Hematopoietic multipotent progenitor cell treated with erythropoietin and hydrocortisone succinate and interleukin-3 and kit ligand, for 8 days (in vitro differentiated cells): ENCODE data around the gene CNBP.

Experiments
- DNase-seq: peaks from one replicate; pipeline ENCODE4 v3.0.0-alpha.2; 2015

Gene CNBP

DNA sequence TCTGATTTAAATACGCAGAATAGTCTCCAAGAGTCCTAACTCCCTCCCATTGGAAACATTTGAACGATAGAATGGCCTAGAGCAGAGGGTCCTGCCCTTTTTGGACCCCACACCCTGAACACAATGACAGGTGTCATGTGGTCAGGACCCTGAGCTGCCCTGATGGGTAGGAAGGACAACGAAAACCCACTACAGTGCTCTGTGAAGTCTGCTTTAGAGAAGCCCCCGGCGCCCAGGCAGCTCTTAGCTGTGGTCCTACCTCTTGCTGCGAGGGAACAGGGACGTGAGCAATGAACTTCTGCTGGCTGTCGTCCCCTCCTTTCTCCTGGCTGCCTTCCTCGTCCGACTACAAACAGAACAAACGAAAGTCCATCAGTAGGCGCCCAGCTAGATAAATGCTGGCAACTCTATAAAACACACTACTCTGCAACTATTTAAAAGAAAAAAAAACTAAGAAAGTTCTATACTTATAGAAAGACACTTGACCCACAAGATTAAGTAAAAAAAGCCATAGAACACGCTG lies 53.3 kb downstream of the CNBP start:
- DNase-seq: no peak

DNA sequence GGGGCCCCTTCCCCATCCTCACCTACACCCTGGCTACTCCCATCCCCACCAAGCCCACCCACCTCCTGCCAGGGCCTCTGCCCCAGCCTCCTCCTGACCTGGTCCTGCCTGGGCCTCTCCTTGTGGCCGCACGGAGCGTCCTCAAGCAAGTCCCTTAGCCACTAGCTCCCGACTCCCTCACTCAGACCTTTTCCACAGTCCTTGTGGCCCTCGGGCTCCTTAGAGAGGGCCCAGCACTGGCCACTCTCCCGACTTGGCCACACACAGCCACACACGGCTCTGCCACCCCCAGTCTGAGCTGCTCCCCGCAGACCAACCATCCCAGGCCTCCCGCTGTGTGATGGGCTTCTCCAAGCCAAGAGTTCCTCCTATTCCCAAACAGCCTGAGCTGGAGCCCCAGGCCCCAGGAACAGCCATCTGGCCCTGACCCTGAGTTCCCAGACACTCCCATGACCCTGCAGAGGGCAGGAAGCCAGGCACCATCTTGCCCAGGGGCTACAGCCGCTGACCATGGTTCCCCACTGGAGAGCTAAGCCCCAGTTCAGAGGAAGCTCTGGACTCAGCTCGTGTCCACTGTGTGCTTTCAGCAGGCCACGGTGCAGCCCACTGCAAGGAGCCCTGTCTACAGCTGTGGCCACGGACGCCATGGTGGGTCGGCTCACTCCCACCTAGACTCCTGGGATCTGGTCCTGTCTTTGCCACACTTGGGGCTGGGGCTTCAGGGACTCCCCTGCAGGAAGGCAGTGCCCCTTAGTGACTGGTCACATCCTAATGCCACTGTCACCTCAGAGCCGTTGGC lies 55.1 kb downstream of the CNBP start:
- DNase-seq: no peak

DNA sequence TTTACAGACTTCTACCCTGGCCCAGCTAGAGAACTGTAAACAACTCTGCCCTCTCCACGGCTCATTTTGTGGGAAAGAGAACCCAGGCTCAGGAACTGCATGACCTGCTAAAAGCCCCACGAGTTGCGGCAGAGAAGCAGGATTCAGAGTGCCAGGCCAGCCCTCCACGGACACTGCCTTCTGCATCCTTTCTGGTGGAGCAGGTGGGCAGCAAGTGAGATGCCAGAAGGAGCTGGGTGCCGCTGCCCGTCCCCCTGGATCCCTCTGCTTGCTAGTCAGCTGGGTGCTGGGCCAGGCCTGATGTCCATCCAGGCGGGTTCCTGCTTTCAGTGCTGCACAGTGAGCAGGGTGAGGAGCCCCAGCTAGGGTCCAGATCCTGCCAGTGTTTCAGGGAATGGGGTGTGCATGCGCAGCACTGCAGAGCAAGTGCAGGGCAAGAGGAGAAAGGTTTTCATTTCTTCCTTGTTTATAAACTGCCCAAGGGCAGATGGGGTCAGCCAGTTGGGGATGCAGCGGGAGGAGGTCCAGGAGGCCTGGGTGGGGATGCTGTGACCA lies 56.9 kb downstream of the CNBP start:
- no peak for DNase-seq

DNA sequence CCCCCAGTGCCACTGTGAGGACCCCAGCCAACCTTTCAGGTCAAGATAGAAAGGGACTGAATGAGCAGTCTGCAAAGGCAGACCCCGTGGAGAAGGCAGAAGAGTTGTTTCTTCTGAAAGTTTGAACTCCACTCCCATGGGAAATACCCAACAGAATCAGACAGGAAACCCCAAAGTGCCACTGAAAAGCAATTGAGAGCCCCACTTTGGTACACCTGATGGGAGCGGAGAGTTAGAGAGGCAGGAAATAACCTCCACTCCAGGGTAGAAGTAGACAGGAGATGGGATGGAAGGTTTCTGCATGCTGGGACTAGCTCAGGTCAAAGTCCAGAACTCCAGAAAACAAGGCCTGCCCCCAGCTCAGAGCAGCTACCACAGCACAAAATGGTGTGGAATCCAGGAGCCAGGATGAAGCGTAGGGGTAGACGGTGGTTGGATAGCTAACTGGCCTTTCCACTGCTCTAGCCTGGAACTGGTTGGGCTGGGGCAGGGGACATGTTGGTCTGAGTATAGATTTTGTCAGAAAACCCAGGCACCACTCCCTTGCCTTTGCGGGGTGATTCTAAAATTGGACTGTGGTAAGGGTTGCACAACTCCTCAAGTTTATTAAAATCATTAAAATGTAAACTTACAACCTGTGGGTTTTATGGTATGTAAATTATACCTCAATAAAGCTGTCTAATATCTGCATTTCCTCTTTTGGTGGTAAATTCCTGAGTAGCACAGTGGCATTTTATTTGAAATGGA lies 60.2 kb downstream of the CNBP start:
- DNase-seq: peak; percentile 16

DNA sequence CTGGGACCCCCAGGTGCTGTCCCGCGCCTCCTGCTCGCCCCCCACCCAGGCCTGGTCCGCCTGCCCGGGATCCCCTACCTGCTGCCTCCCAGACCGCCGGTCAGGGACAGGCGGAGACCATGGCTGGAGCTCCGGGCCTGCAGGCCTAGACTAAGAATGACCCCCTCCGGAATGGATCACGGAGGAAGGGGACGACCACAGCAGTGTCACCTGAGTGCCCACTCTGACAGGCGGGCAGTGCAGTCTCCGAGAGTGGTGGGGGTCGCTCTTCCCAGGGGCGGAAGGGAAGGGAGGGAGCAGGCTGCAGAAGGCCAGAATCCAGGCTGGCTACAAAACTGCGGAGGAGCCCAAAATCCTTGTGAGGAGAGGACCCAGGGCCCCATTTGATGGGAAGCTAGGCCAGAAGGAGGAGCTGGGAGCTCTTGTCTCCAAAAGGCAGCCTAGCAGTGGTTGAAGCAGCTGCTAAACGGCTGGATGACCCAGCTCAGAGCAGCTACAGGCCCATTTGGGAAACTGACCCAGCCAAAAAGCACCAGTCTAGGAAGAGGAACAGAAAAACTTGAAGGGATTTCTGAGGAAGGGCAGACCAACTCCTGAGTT lies 61.2 kb downstream of the CNBP start:
- DNase-seq: no peak

DNA sequence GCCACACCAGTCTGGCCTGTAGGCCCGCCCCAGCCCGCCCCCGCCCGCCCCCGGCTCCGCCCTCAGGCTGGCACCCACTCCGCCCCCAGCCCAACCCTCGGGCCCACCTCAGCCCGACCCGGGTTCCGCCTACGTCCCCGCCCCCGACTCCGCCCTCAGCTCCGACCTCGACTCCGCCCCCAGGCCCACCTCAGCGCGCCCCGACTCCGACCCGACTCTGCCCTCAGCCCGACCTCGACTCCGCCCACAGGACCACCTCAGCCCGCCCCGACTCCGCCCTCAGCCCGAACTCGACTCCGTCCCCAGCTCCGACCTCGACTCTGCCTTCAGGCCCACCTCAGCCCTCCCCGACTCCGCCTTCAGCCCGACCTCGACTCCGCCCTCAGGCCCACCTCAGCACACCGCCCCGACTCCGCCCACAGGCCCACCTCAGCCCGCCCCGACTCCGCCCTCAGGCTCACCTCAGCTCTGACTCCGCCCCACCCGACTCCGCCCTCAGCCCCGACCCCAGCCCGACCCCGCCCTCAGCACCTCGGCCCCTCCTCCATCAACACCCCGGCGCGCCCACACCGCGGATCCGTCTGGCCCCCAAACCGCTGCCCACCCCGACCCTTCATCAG lies 61.8 kb downstream of the CNBP start, which contains the start of gene RAB43:
Gene RAB43 (minus strand): TSS at position 13 of the 620 bp plus-strand sequence. CDS start 315 bp downstream, outside the sequence.
- DNase-seq: peak; percentile 62

DNA sequence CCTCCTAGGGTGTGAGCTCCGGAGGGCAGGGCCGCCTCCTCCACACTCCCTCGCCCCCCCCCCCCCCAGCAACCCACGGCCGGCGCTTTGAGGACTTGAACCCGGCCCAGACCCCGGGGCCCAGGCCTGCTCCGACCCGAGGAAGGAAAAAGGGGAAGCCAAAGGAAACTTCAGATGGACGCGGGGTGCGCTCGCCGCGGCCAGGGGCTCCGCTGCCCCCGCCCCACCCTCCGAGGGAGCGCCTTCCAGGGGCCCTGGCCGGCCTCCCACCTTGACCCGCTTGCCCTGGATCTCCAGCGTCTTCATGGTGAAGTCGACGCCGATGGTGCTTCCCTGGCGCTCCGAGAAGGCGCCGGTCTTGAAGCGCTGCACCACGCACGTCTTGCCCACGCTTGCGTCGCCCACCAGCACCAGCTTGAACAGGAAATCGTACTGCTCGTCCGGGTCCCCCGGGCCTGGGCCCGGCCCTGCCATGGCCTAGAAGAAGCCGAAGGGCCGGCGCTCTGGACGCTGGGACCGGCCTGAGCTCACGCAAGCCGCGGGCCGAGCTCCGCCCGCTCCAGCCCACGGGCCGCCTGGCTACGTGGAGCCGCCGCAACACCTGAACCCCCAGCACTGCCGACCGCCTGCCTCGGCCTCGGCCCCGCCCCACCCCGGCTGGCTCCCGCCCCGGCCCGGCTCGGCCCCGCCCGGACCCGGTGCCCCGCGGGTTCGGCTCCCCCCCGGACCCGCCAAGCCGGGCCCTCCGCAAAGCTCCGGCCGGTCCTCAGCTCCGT lies 62.5 kb downstream of the CNBP start:
- peak; percentile 27 for DNase-seq

DNA sequence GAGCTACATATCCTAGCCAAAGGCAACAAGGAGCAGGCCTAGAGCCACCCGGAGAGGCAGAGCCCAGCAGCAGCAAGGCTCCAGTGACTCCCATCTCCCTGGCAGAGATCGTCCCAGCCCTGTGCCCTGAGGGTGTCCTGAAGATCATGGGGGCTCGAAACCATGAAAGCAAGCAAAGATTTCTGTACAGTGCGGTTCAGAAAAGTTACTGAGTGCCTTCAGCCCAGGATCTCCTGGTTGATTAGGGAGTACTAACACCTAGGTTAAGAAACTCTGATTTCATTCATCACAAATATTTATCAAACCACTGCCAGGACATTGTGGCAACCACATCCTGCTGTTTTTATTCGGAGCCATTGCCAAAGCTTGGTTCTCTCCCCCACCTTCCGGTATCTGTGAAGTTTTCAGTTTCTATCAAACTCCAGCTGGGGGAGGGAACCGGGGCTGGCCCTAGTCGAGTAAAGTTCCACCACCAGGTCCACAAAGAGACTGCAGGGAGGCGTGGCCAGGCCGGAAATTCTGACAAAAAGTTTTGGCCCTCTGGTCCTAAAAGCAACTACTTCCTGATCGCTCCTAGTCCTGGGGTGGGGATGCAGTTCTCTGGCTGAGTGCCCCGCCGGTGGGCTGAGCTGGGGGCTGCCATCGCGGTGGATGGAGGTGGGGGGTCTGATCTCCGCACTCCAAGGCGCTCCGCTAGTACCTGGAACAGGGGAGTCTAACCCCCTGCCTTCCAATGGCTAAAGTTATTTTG lies 63.3 kb downstream of the CNBP start:
- DNase-seq: peak; percentile 91

DNA sequence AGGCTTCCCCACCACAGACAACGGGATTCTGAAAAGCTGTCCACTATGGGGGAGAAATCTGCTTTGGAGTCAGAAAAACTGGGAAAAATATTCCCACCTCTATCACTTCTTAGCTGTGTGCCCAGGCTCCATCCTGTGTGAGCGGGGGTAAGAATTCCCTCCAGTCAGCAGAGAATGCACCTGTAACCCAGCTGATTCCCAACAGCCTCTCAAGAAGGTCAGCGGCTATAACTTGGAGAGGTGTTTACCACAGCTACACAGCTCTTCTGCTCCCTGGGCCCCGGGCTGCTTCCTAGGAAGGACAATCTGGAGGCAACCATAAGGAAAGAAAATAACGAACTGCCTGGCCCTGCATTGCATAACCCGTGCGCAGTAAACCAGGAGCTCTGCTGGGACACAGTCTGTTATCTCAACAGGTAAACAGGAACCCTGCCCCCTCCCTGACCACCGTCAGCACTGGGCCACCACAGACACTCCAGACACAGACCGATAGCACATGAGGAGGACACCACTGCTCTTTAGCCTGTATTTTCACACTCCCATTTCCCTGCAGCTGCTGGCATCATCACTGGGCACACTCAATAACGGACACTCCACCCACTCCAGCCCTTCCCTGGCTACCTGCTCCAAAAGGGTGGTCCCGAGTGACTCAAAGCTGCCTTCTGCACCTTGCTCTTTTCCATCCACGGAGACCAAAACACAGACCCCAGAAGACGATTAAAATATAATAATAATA lies 64.2 kb downstream of the CNBP start:
- DNase-seq: no peak

DNA sequence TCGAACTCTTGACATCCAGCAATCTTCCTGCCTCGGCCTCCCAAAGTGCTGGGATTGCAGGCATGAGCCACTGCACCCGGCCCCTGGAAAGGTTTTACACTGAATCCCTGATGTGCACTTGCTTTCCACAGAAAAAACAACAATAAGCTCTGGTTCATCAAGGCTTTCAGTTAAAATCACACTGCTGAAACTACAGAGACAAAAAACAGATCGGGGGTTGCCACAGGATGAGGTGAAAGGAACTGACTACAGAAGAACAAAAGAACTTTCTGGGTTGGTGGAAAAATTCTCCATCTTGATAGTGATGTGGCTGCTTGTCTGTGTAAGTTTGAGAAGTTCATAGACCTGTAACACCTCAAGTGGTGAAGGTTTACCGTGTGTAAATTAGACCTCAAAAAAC lies 65.0 kb downstream of the CNBP start:
- no peak for DNase-seq
